GM12878 (cell line): ENCODE data around the gene PPEF1. TPM values are rescaled to one million over a fixed set of nuclear protein-coding genes. Genes with fewer than 3 reads are reported as not detected.
A peak's percentile ranks its signal among the peaks of the same experiment; 100 is the strongest.

Experiments
- ATAC-seq: fragments of 200-7000 bp; cut with Tn5 transposase; 3 replicates; pipeline ENCODE4 v1.9.1; 2020; ENCODE audit warnings: mild to moderate bottlenecking, moderate library complexity
- BruUV-seq: library from RNA; stranded (reverse); fragments of 400-500 nt; replicated peaks from 2 replicates; lab custom pipeline; 2021; lab: Mats Ljungman, UMichigan
- CTCF ChIA-PET: fragments of 300-600 bp; sonication (Branson Sonifier 250); formaldehyde crosslinking; extraction: SDS; loops from one replicate; lab custom pipeline; 2021; ENCODE audit warnings: inconsistent platforms; lab: Yijun Ruan, JAX
- POLR2A ChIA-PET: fragments of 350-600 bp; formaldehyde crosslinking; extraction: SDS; loops from one replicate; lab custom pipeline; 2021; ENCODE audit warnings: inconsistent platforms; lab: Charles Lee
- RAD21 ChIA-PET: fragments of 300-600 bp; sonication (Branson Sonifier 250); formaldehyde crosslinking; loops from one replicate; lab custom pipeline; 2023; ENCODE audit warnings: antibody characterized with exemption; ENCODE audit not compliant: unreplicated experiment; lab: Charles Lee
- SMC1A ChIA-PET: fragments of 300-600 bp; sonication (Branson Sonifier 250); formaldehyde crosslinking; loops from one replicate; lab custom pipeline; 2023; ENCODE audit not compliant: unreplicated experiment, uncharacterized antibody; lab: Charles Lee
- DNase-seq: peaks from one replicate; pipeline ENCODE4 v3.0.0-alpha.2; 2011; ENCODE audit warnings: low read depth, low spot score
- FAIRE-seq: peaks from 3 replicates; lab custom pipeline; 2011; peaks lifted over from hg19 to GRCh38; lab: Jason Lieb, UNC
- H2AFZ ChIP-seq: 2 replicates; pipeline ENCODE4 v1.6.0; 2011; ENCODE audit warnings: low read depth, low read length, control low read depth; ENCODE audit not compliant: control insufficient read depth
- H3K27ac ChIP-seq: 2 replicates; pipeline ENCODE4 v1.5.1; 2011; ENCODE audit warnings: control low read depth; ENCODE audit not compliant: control insufficient read depth, insufficient read depth
- H3K27me3 ChIP-seq, 2 experiments: replicated peaks in 1 of 2; 2 replicates each; pipeline versions ENCODE4 v1.6.0 to v1.6.1; 2011; ENCODE audit warnings: low read length in 1 of 2; ENCODE audit not compliant: control insufficient read depth in 2 of 2, insufficient read depth in 2 of 2
- H3K36me3 ChIP-seq, 2 experiments: 2 replicates each; pipeline ENCODE4 v1.5.1; 2011; ENCODE audit warnings: low read length in 1 of 2; ENCODE audit not compliant: control insufficient read depth in 2 of 2, insufficient read depth in 2 of 2
- H3K4me1 ChIP-seq: 2 replicates; pipeline ENCODE4 v1.6.1; 2011; ENCODE audit warnings: mild to moderate bottlenecking, low read length, moderate library complexity, mixed read lengths; ENCODE audit not compliant: control insufficient read depth, insufficient read depth
- H3K4me2 ChIP-seq: 2 replicates; pipeline ENCODE4 v1.6.0; 2011; ENCODE audit warnings: control low read depth; ENCODE audit not compliant: control insufficient read depth, insufficient read depth
- H3K4me3 ChIP-seq: fragments of 200-600 bp; sonication (generic); 2 replicates; pipeline ENCODE4 v1.5.1; 2016
- H3K79me2 ChIP-seq: 2 replicates; pipeline ENCODE4 v1.6.0; 2011; ENCODE audit warnings: low read length; ENCODE audit not compliant: control insufficient read depth, insufficient read depth
- H3K9ac ChIP-seq: 2 replicates; pipeline ENCODE4 v1.8.0; 2011; ENCODE audit warnings: low read length, control low read depth, mixed read lengths; ENCODE audit not compliant: control insufficient read depth, insufficient read depth
- H3K9me3 ChIP-seq: replicated peaks from 3 replicates; pipeline ENCODE4 v1.5.1; 2011; ENCODE audit warnings: mild to moderate bottlenecking, low read length; ENCODE audit not compliant: control insufficient read depth, insufficient read depth
- H4K20me1 ChIP-seq: 2 replicates; pipeline ENCODE4 v1.6.0; 2011; ENCODE audit not compliant: control insufficient read depth, insufficient read depth
- IKZF1 ChIP-seq: fragments of 450-650 bp; conservative IDR thresholded peaks from 2 replicates; pipeline ENCODE4 v1.6.1; 2017; ENCODE audit warnings: antibody characterized with exemption, mild to moderate bottlenecking
- IKZF2 ChIP-seq, 2 experiments: fragments of 450-650 bp; IDR thresholded peaks; 2 replicates each; pipeline ENCODE4 v1.6.1; 2017; ENCODE audit warnings: mild to moderate bottlenecking in 2 of 2, moderate library complexity in 2 of 2
- LARP7 ChIP-seq: fragments of 450-650 bp; IDR thresholded peaks from 2 replicates; pipeline ENCODE4 v1.6.1; 2017; ENCODE audit warnings: mild to moderate bottlenecking
- RCOR1 ChIP-seq: conservative IDR thresholded peaks from 2 replicates; pipeline ENCODE4 v1.6.1; 2012; ENCODE audit warnings: low read depth, low read length, improper control_type of control experiment
- RFX5 ChIP-seq: IDR thresholded peaks from 2 replicates; pipeline ENCODE4 v1.6.1; 2011; ENCODE audit warnings: low read depth, low read length, improper control_type of control experiment
- TBL1XR1 ChIP-seq: IDR thresholded peaks from 2 replicates; pipeline ENCODE4 v1.6.1; 2012; ENCODE audit warnings: low read depth, low read length, improper control_type of control experiment
- TCF7 ChIP-seq: IDR thresholded peaks from 2 replicates; pipeline ENCODE4 v1.6.1; 2014; ENCODE audit warnings: antibody characterized with exemption, borderline replicate concordance
- ZNF274 ChIP-seq: IDR thresholded peaks from one replicate; pipeline ENCODE4 v1.8.0; 2011; ENCODE audit not compliant: insufficient read length, insufficient read depth
- WGBS: methylation state at CpG from one replicate; pipeline ENCODE4 v1.1.6; 2016; ENCODE audit warnings: low lambda C conversion rate; ENCODE audit not compliant: insufficient replicate concordance, insufficient coverage; ENCODE audit errors: missing lambda C conversion rate; 5-methylcytosine and 5-hydroxymethylcytosine counted together
- in situ Hi-C: fragments of 300-500 bp; cut with MboI; formaldehyde crosslinking; loops from 9 replicates; pipeline ENCODE4 v1.14.3; 2018; ENCODE audit warnings: mixed read lengths
- intact Hi-C: fragments of 100-400 bp; cut with micrococcal nuclease; formaldehyde crosslinking; loops from one replicate; pipeline ENCODE4 v1.14.2; 2022; ENCODE audit not compliant: unreplicated experiment
- polyA plus RNA-seq, 11 experiments: library from polyadenylated mRNA; depleted of rRNA in 4 of 11; unstranded in 6 of 11; stranded (reverse) in 5 of 11; fragments of >200 nt; fragmentation: Nextera tagmentation in 4 of 11; fragmentation: Illumina TruSeq in 1 of 11; extraction: Ambion mirVana in 4 of 11; extraction: Trizol in 1 of 11; gene quantifications; 1 replicate in 1 of 11; 2 replicates in 10 of 11; pipeline versions ENCODE4 v1.2.1 to v1.2.3, GENCODE V29; 2011 to 2016; ENCODE audit warnings: inconsistent platforms in 2 of 11, missing spikeins in 2 of 11, low read depth in 1 of 11
- total RNA-seq, 4 experiments: library from RNA; depleted of rRNA in 3 of 4; stranded (reverse); fragments of >200 nt in 3 of 4; fragmentation: Illumina TruSeq in 1 of 4; extraction: Trizol in 1 of 4; gene quantifications; 2 replicates each; pipeline versions ENCODE4 v1.2.1 to v1.2.3, GENCODE V29; 2013 to 2021
- TF ChIP-seq, protein P1 (sequence below): IDR thresholded peaks from 2 replicates; pipeline ENCODE4 v1.6.1; 2012; ENCODE audit warnings: low read depth, low read length, improper control_type of control experiment
- TF ChIP-seq, protein P2 (sequence below): fragments of 150-350 bp; IDR thresholded peaks from 2 replicates; pipeline ENCODE4 v1.6.1; 2014; ENCODE audit warnings: mild to moderate bottlenecking, low read depth, low read length
- TF ChIP-seq, protein P3 (sequence below): IDR thresholded peaks from 2 replicates; pipeline ENCODE4 v1.6.1; 2012; ENCODE audit warnings: low read depth, low read length, improper control_type of control experiment
- TF ChIP-seq, protein P4 (sequence below): IDR thresholded peaks from 2 replicates; pipeline ENCODE4 v1.6.1; 2011; ENCODE audit warnings: borderline replicate concordance, low read depth, mild to moderate bottlenecking, moderate library complexity, mixed read lengths, low read length; ENCODE audit not compliant: insufficient read depth; ENCODE audit errors: extremely low read length
- TF ChIP-seq, protein P5 (sequence below): fragments of 450-650 bp; IDR thresholded peaks from 2 replicates; pipeline ENCODE4 v1.6.1; 2018; ENCODE audit warnings: borderline replicate concordance, mild to moderate bottlenecking; ENCODE audit not compliant: partially characterized antibody
- TF ChIP-seq, protein P6 (sequence below): fragments of 450-650 bp; IDR thresholded peaks from 2 replicates; pipeline ENCODE4 v1.6.1; 2014; ENCODE audit warnings: mild to moderate bottlenecking

PPEF1 gene
- total and polyA plus RNA-seq, 10 of the 15 experiments (the other 5 are each of a cell fraction or from before 2014, with no cell fraction given): 0.24 to 2.2 (median 0.50) TPM

DNA sequence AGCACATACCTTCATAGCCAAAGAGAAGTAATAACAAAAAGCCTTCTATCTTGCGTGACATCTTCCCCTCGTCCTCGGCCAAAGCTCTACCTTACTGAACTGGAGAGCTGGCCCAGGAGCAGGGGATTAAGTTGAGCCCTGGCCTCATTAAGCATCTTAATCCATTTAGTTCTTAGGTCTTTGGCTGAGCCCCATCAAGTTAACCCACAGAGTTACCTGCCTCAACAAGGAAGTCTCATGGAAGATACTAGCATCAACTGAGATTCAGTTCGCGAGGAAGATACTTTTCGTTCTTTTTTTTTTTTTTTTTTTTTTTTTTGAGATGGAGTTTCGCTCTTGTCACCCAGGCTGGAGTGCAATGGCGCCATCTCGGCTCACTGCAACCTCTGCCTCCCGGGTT, 35.4 kb upstream of the PPEF1 start, which contains the start of gene RS1 (continued):
- TF ChIP-seq, protein P1, sequence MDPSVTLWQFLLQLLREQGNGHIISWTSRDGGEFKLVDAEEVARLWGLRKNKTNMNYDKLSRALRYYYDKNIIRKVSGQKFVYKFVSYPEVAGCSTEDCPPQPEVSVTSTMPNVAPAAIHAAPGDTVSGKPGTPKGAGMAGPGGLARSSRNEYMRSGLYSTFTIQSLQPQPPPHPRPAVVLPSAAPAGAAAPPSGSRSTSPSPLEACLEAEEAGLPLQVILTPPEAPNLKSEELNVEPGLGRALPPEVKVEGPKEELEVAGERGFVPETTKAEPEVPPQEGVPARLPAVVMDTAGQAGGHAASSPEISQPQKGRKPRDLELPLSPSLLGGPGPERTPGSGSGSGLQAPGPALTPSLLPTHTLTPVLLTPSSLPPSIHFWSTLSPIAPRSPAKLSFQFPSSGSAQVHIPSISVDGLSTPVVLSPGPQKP: no peak
- TF ChIP-seq TBL1XR1 (no peak), LARP7 (no peak)
- TF ChIP-seq, protein P2, sequence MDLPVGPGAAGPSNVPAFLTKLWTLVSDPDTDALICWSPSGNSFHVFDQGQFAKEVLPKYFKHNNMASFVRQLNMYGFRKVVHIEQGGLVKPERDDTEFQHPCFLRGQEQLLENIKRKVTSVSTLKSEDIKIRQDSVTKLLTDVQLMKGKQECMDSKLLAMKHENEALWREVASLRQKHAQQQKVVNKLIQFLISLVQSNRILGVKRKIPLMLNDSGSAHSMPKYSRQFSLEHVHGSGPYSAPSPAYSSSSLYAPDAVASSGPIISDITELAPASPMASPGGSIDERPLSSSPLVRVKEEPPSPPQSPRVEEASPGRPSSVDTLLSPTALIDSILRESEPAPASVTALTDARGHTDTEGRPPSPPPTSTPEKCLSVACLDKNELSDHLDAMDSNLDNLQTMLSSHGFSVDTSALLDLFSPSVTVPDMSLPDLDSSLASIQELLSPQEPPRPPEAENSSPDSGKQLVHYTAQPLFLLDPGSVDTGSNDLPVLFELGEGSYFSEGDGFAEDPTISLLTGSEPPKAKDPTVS: no peak
- TF ChIP-seq, protein P3, sequence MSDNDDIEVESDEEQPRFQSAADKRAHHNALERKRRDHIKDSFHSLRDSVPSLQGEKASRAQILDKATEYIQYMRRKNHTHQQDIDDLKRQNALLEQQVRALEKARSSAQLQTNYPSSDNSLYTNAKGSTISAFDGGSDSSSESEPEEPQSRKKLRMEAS: no peak

DNA sequence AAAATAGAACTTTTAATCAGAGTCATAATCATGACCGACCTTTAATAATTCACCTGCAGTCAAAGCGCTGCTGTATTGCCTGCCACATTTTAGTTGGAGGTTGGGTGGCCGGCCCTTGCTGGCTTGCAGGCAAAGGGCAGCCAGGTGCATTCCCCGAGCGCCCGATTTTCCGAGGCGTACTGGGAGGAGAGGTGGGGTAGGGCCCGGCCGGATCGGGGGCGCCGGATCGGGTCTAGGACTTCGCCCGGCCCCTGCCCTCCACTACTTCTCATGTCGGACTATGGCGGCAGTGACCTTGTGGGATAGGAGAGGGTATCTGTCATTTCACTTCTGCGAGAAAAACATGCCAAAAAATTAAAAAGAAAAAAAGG, 33.0 kb upstream of the PPEF1 start:
- Histone ChIP-seq H4K20me1 (no peaks in the 10 kb centered on the region), H3K4me2 (peak overlapping the region; percentile 82), H3K79me2 (no peaks in the 10 kb centered on the region), H2AFZ (peak overlapping the region; percentile 50), H3K4me3 (peak overlapping the region; percentile 68), H3K36me3 (no peaks in the 10 kb centered on the region), H3K27ac (peak overlapping the region; percentile 39; the same call in 1 of the 2 replicates), H3K9me3 (no peaks in the 10 kb centered on the region), H3K27me3 (no peaks in the 10 kb centered on the region), H3K9ac (peak overlapping the region; percentile 65), H3K4me1 (peaks cover 2% of the 10 kb centered on the region; the same call in 1 of the 2 replicates)
- in situ Hi-C loops: loop anchor here (10.0 kb wide), 1 partner anchor 670 kb away; the partner anchor contains the start of gene PDHA1
- SMC1A ChIA-PET: no interaction called here
- no peak for FAIRE-seq
- RAD21 ChIA-PET: no interaction called here
- DNase-seq: no peak
- peak; percentile 64 for ATAC-seq
- POLR2A ChIA-PET: no interaction called here
- intact Hi-C loops: loop anchor here (1.0 to 10.0 kb wide), 5 partner anchors 182 to 660 kb away; partner anchors contain the start of genes CDKL5 and PHKA2
- 38% methylated on average over 19 of the region's 19 CpGs for WGBS
- BruUV-seq: no TSS peak
- CTCF ChIA-PET: no interaction called here
- TF ChIP-seq TCF7 (no peak), ZNF274 (no peak), IKZF1 (no peak), RFX5 (no peak), IKZF2 (IDR thresholded peaks at IDR 0.05) (no peak), RCOR1 (no peak)
- TF ChIP-seq, protein P4, sequence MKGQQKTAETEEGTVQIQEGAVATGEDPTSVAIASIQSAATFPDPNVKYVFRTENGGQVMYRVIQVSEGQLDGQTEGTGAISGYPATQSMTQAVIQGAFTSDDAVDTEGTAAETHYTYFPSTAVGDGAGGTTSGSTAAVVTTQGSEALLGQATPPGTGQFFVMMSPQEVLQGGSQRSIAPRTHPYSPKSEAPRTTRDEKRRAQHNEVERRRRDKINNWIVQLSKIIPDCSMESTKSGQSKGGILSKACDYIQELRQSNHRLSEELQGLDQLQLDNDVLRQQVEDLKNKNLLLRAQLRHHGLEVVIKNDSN: no peak
- TF ChIP-seq, protein P5, sequence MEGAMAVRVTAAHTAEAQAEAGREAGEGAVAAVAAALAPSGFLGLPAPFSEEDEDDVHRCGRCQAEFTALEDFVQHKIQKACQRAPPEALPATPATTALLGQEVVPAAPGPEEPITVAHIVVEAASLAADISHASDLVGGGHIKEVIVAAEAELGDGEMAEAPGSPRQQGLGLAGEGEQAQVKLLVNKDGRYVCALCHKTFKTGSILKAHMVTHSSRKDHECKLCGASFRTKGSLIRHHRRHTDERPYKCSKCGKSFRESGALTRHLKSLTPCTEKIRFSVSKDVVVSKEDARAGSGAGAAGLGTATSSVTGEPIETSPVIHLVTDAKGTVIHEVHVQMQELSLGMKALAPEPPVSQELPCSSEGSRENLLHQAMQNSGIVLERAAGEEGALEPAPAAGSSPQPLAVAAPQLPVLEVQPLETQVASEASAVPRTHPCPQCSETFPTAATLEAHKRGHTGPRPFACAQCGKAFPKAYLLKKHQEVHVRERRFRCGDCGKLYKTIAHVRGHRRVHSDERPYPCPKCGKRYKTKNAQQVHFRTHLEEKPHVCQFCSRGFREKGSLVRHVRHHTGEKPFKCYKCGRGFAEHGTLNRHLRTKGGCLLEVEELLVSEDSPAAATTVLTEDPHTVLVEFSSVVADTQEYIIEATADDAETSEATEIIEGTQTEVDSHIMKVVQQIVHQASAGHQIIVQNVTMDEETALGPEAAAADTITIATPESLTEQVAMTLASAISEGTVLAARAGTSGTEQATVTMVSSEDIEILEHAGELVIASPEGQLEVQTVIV: no peak
- TF ChIP-seq, protein P1: no peak
- TF ChIP-seq, protein P6, sequence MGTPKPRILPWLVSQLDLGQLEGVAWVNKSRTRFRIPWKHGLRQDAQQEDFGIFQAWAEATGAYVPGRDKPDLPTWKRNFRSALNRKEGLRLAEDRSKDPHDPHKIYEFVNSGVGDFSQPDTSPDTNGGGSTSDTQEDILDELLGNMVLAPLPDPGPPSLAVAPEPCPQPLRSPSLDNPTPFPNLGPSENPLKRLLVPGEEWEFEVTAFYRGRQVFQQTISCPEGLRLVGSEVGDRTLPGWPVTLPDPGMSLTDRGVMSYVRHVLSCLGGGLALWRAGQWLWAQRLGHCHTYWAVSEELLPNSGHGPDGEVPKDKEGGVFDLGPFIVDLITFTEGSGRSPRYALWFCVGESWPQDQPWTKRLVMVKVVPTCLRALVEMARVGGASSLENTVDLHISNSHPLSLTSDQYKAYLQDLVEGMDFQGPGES: no peak
